ENCODE data around the gene CDHR3.
"Not testable (repeated sequence)": the region's sequence is repeated elsewhere in the genome, so short reads cannot be mapped to it uniquely, and the experiment has no call there.

CDHR3 gene
- long read RNA-seq, donor 1 = 0 reads
- long read RNA-seq, donor 2 = 0 reads
- long read RNA-seq, donor 3 = 0 reads
- long read RNA-seq, donor 4, partial matches to known transcripts = 0 of 2 reads
- long read RNA-seq, donor 4, other reads (novel, unspliced or antisense) = 0 of 2 reads
- long read RNA-seq, donor 5 = 0 reads
- long read RNA-seq, donor 6 = 0 reads
- long read RNA-seq, donor 7 = 0 reads
- long read RNA-seq, donor 8 = 0 reads

GRCh38 chr7:105963038-105963667 lies at the start of gene CDHR3:
TSS of gene CDHR3 (plus strand) at chr7:105963264. CDS start at chr7:105963319, 55 bp downstream.
- no peak for DNase-seq

GRCh38 chr7:105913947-105914346 lies 49.1 kb upstream of the CDHR3 start:
- no peak for DNase-seq

GRCh38 chr7:105916603-105917002 lies 46.5 kb upstream of the CDHR3 start:
- DNase-seq = no peak

- no peak for DNase-seq
Measured at GRCh38 chr7:105917659-105918058, 45.4 kb upstream of the CDHR3 start.

GRCh38 chr7:105920766-105921165 lies 42.3 kb upstream of the CDHR3 start:
- no peak for DNase-seq

- DNase-seq = no peak
Measured at GRCh38 chr7:105924945-105925344, 38.1 kb upstream of the CDHR3 start.

- no peak for DNase-seq
Measured at GRCh38 chr7:105926131-105926530, 36.9 kb upstream of the CDHR3 start.

- no peak for DNase-seq
Measured at GRCh38 chr7:105931179-105931578, 31.9 kb upstream of the CDHR3 start.

- DNase-seq = no peak
Measured at GRCh38 chr7:105932835-105933477, 30.1 kb upstream of the CDHR3 start.

GRCh38 chr7:105934572-105935185 lies 28.4 kb upstream of the CDHR3 start:
- no peak for DNase-seq

GRCh38 chr7:105935250-105935649 lies 27.8 kb upstream of the CDHR3 start:
- no peak for DNase-seq

- DNase-seq = no peak
Measured at GRCh38 chr7:105937411-105937810, 25.7 kb upstream of the CDHR3 start.

- DNase-seq = no peak
Measured at GRCh38 chr7:105940109-105940508, 23.0 kb upstream of the CDHR3 start.

GRCh38 chr7:105941596-105941995 lies 21.5 kb upstream of the CDHR3 start:
- DNase-seq = no peak

- no peak for DNase-seq
Measured at GRCh38 chr7:105943486-105943885, 19.6 kb upstream of the CDHR3 start.

- DNase-seq = no peak
Measured at GRCh38 chr7:105945848-105946247, 17.2 kb upstream of the CDHR3 start.

- no peak for DNase-seq
Measured at GRCh38 chr7:105951597-105951996, 11.5 kb upstream of the CDHR3 start.

GRCh38 chr7:105952917-105953595 lies 10.0 kb upstream of the CDHR3 start:
- no peak for DNase-seq

GRCh38 chr7:105954711-105955110 lies 8.4 kb upstream of the CDHR3 start:
- no peak for DNase-seq

GRCh38 chr7:105955651-105956466 lies 7.2 kb upstream of the CDHR3 start:
- DNase-seq = not testable (repeated sequence)

- no peak for DNase-seq
Measured at GRCh38 chr7:105958012-105958411, 5.1 kb upstream of the CDHR3 start.

- no peak for DNase-seq
Measured at GRCh38 chr7:105962353-105962752, 711 bp upstream of the CDHR3 start.
